DOHH2 (cell line): ENCODE results near the gene PCMT1.

ENCODE experiments used
- EZH2phosphoT487 ChIP-seq: fragments of 200-600 bp; sonication (generic); IDR thresholded peaks from 2 replicates; pipeline ENCODE4 v1.6.1; 2017; ENCODE audit warnings: borderline replicate concordance, mild to moderate bottlenecking, antibody characterized with exemption, low read length, moderate library complexity, mixed read lengths
- TF ChIP-seq, protein P1 (sequence below): fragments of 200-600 bp; sonication (generic); IDR thresholded peaks from one replicate; pipeline ENCODE4 v1.5.1; 2014; ENCODE audit warnings: antibody characterized with exemption, mild to moderate bottlenecking, low read depth, low read length; ENCODE audit not compliant: poor library complexity, severe bottlenecking

DNA sequence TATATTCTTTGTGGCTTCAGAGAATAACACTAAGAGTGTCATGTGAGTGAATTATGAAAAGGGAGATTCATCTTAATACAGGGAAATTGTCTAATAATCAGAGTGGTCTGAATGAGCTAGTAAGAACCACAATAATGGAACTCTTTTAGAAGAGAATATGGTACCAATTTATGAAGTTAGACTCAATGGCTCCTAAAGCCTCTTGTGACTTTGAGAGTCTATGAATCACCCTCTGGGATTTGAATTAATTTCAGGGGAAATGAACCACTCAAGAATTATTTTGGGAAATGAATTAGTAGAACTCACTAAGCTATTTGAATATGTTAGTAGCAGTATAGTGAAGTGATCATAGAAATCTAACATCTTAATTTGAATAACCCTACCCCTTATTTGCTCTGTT, 14.3 kb downstream of the PCMT1 start:
- TF ChIP-seq, protein P1, sequence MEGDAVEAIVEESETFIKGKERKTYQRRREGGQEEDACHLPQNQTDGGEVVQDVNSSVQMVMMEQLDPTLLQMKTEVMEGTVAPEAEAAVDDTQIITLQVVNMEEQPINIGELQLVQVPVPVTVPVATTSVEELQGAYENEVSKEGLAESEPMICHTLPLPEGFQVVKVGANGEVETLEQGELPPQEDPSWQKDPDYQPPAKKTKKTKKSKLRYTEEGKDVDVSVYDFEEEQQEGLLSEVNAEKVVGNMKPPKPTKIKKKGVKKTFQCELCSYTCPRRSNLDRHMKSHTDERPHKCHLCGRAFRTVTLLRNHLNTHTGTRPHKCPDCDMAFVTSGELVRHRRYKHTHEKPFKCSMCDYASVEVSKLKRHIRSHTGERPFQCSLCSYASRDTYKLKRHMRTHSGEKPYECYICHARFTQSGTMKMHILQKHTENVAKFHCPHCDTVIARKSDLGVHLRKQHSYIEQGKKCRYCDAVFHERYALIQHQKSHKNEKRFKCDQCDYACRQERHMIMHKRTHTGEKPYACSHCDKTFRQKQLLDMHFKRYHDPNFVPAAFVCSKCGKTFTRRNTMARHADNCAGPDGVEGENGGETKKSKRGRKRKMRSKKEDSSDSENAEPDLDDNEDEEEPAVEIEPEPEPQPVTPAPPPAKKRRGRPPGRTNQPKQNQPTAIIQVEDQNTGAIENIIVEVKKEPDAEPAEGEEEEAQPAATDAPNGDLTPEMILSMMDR: no peak
- no peak for TF ChIP-seq EZH2phosphoT487
